HEK293T (cell line): Measurements from ENCODE around the gene KCTD12.

Experiments
- CTCF ChIA-PET: fragments of 350-600 bp; formaldehyde crosslinking; extraction: SDS; loops from one replicate; lab custom pipeline; 2021; ENCODE audit warnings: antibody characterized with exemption, inconsistent platforms; lab: Yijun Ruan, JAX
- POLR2A ChIA-PET: fragments of 350-600 bp; formaldehyde crosslinking; extraction: SDS; loops from one replicate; lab custom pipeline; 2020; ENCODE audit warnings: antibody characterized with exemption, inconsistent platforms; lab: Yijun Ruan, JAX
- DNase-seq: peaks from one replicate; pipeline ENCODE4 v3.0.0; 2012; ENCODE audit warnings: mixed read lengths; ENCODE audit errors: extremely low spot score
- ARNT ChIP-seq: fragments of 450-650 bp; IDR thresholded peaks from 2 replicates; pipeline ENCODE4 v1.6.1; 2017; ENCODE audit warnings: mild to moderate bottlenecking
- BHLHE40 ChIP-seq: fragments of 450-650 bp; IDR thresholded peaks from 2 replicates; pipeline ENCODE4 v1.6.1; 2016; ENCODE audit warnings: mild to moderate bottlenecking, moderate library complexity, borderline replicate concordance
- CTBP1 ChIP-seq: fragments of 450-650 bp; IDR thresholded peaks from 2 replicates; pipeline ENCODE4 v1.6.1; 2016; ENCODE audit warnings: borderline replicate concordance
- ELF4 ChIP-seq: fragments of 450-650 bp; IDR thresholded peaks from 2 replicates; pipeline ENCODE4 v1.6.1; 2017; ENCODE audit warnings: antibody characterized with exemption
- FOXA1 ChIP-seq: fragments of 450-650 bp; IDR thresholded peaks from 2 replicates; pipeline ENCODE4 v1.6.1; 2016; ENCODE audit warnings: mild to moderate bottlenecking
- FOXK2 ChIP-seq: fragments of 450-650 bp; IDR thresholded peaks from 2 replicates; pipeline ENCODE4 v1.6.1; 2016; ENCODE audit warnings: mild to moderate bottlenecking
- FOXM1 ChIP-seq: fragments of 450-650 bp; IDR thresholded peaks from 2 replicates; pipeline ENCODE4 v1.6.1; 2017; ENCODE audit warnings: mild to moderate bottlenecking, borderline replicate concordance
- HDGF ChIP-seq: fragments of 450-650 bp; IDR thresholded peaks from 2 replicates; pipeline ENCODE4 v1.6.1; 2017; ENCODE audit warnings: antibody characterized with exemption, borderline replicate concordance
- L3MBTL2 ChIP-seq: fragments of 450-650 bp; conservative IDR thresholded peaks from 2 replicates; pipeline ENCODE4 v1.6.1; 2016; ENCODE audit warnings: mild to moderate bottlenecking
- LEF1 ChIP-seq: fragments of 450-650 bp; IDR thresholded peaks from 2 replicates; pipeline ENCODE4 v1.6.1; 2017; ENCODE audit warnings: mild to moderate bottlenecking, borderline replicate concordance
- NFRKB ChIP-seq: fragments of 450-650 bp; IDR thresholded peaks from 2 replicates; pipeline ENCODE4 v1.6.1; 2016; ENCODE audit warnings: mild to moderate bottlenecking, moderate library complexity
- PKNOX1 ChIP-seq: fragments of 450-650 bp; IDR thresholded peaks from 2 replicates; pipeline ENCODE4 v1.6.1; 2016
- SP1 ChIP-seq: fragments of 450-650 bp; IDR thresholded peaks from 2 replicates; pipeline ENCODE4 v1.6.1; 2017
- SUZ12 ChIP-seq: fragments of 450-650 bp; IDR thresholded peaks from 2 replicates; pipeline ENCODE4 v1.6.1; 2016; ENCODE audit warnings: mild to moderate bottlenecking
- TARDBP ChIP-seq: fragments of 450-650 bp; IDR thresholded peaks from 2 replicates; pipeline ENCODE4 v1.6.1; 2016
- ZNF384 ChIP-seq: fragments of 450-650 bp; IDR thresholded peaks from 2 replicates; pipeline ENCODE4 v1.6.1; 2016

The KCTD12 gene

GRCh38 chr13:76886292-76887075 is at the start of gene KCTD12:
TSS of gene KCTD12 (minus strand) at chr13:76886405. CDS start at chr13:76886148, 257 bp downstream.
- TF ChIP-seq TARDBP (0 out of 2 replicates have a peak, but pooled peaks have one; percentile 51), L3MBTL2 (peak; percentile 84; the same call in 1 of the 2 replicates), FOXA1 (no peak), PKNOX1 (no peak), CTBP1 (peak; percentile 64; the same call in 1 of the 2 replicates)
- ChIA-PET CTCF (interaction anchor here (0.5 to 2.4 kb wide), 10 partner anchors 11 to 592 kb away, joined by 3 to 8 read pairs (median 3); no protein-coding TSS in a partner anchor), POLR2A (interaction anchor here (0.5 to 3.0 kb wide), 7 partner anchors 9 to 529 kb away, joined by 3 to 20 read pairs (median 4); no protein-coding TSS in a partner anchor)
- peak; percentile 90 for DNase-seq

GRCh38 chr13:76934671-76935070 is 48.5 kb upstream of the KCTD12 start:
- no peak for DNase-seq
- TF ChIP-seq SUZ12 (no peak), ZNF384 (no peak), CTBP1 (no peak), LEF1 (no peak), FOXM1 (no peak), NFRKB (no peak), FOXA1 (no peak), HDGF (no peak), SP1 (no peak), ELF4 (no peak)
- ChIA-PET POLR2A (no interaction called here), CTCF (no interaction called here)

DNA sequence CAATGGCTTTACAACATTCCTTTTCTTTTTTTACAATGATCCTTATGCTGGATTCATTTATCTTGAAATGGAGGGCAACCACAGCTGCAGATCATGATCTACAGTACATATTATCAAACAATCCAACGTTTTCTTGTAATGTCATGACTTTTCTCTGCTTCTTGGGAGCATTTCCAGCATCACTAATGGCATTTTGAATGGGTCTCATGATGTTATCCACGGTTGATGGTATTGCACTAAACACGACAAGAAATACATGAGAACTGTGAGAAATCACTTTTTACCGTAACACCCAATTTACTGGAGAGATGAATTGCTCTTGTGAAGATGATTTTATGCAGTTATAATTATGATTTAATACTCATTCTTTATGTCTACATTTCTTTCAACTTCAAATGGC is 45.9 kb upstream of the KCTD12 start:
- TF ChIP-seq LEF1: no peak
- TF ChIP-seq BHLHE40: no peak
- TF ChIP-seq TARDBP: no peak
- TF ChIP-seq ZNF384: no peak
- TF ChIP-seq SUZ12: no peak
- TF ChIP-seq NFRKB: no peak
- TF ChIP-seq FOXM1: no peak
- TF ChIP-seq PKNOX1: no peak
- TF ChIP-seq SP1: no peak
- TF ChIP-seq L3MBTL2: no peak
- TF ChIP-seq CTBP1: no peak
- TF ChIP-seq ARNT: no peak
- no peak for TF ChIP-seq ELF4
- no peak for TF ChIP-seq FOXK2
- TF ChIP-seq FOXA1: no peak
- ChIA-PET CTCF (interaction anchor here (1.0 to 1.1 kb wide), 2 partner anchors 9 to 20 kb away, joined by 3 to 4 read pairs; no protein-coding TSS in a partner anchor), POLR2A (no interaction called here)
- DNase-seq: no peak

GRCh38 chr13:76929851-76930374 is 43.7 kb upstream of the KCTD12 start:
- ChIA-PET POLR2A (interaction anchor here (0.7 kb wide), 1 partner anchor 47 kb away, joined by 3 read pairs; no protein-coding TSS in a partner anchor), CTCF (no interaction called here)
- DNase-seq: no peak
- TF ChIP-seq HDGF (no peak), SUZ12 (no peak), ZNF384 (no peak), ARNT (no peak), CTBP1 (no peak), SP1 (no peak), FOXA1 (no peak), TARDBP (no peak), LEF1 (no peak), PKNOX1 (no peak), ELF4 (no peak), L3MBTL2 (no peak)

DNA sequence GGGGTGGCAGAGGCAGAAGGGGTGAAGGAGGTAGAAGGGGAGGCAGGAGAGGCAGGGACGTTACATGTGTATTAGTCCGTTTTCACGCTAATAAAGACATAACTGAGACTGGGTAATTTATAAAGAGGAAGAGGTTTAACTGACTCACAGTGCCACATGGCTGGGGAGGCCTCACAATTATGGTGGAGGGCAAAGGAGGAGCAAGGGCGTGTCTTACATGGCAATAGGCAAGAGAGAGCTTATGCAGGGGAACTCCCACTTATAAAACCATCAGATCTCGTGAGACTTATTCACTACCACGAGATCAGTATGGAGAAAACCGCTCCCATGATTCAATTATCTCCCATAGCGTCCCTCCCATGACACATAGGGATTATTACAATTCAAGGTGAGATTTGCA is 43.1 kb upstream of the KCTD12 start:
- TF ChIP-seq HDGF (no peak), SP1 (no peak), PKNOX1 (no peak), NFRKB (no peak), ZNF384 (no peak), ELF4 (no peak), ARNT (no peak), FOXK2 (no peak), BHLHE40 (no peak), L3MBTL2 (no peak), LEF1 (no peak)
- CTCF ChIA-PET: no interaction called here
- no peak for DNase-seq
- POLR2A ChIA-PET: no interaction called here

- CTCF ChIA-PET: no interaction called here
- POLR2A ChIA-PET: no interaction called here
- DNase-seq: no peak
- TF ChIP-seq ELF4: no peak
- TF ChIP-seq HDGF: no peak
- no peak for TF ChIP-seq LEF1
- TF ChIP-seq NFRKB: no peak
- TF ChIP-seq ARNT: no peak
- no peak for TF ChIP-seq SP1
- no peak for TF ChIP-seq FOXK2
- no peak for TF ChIP-seq SUZ12
- no peak for TF ChIP-seq FOXA1
- TF ChIP-seq PKNOX1: no peak
- no peak for TF ChIP-seq ZNF384
- TF ChIP-seq FOXM1: no peak
Measured at GRCh38 chr13:76928456-76928855, 42.3 kb upstream of the KCTD12 start.
